HG03135 (cell line): Measurements from ENCODE around the gene NDUFAF8.

Experiments used
- ATAC-seq: cut with Tn5 transposase; IDR thresholded peaks from one replicate; pipeline ENCODE4 v1.9.1; 2021; ENCODE audit warnings: mild to moderate bottlenecking, moderate library complexity; ENCODE audit not compliant: unreplicated experiment

The NDUFAF8 gene

GRCh38 chr17:81200695-81201580 lies 38.2 kb upstream of the NDUFAF8 start:
- ATAC-seq: no peak

GRCh38 chr17:81202318-81202717 lies 36.8 kb upstream of the NDUFAF8 start:
- no peak for ATAC-seq

- no peak for ATAC-seq
These were observed 36.0 kb upstream of the NDUFAF8 start for GRCh38 chr17:81203136-81203535.

GRCh38 chr17:81204578-81204977 lies 34.5 kb upstream of the NDUFAF8 start:
- ATAC-seq: no peak

- no peak for ATAC-seq
These were observed 33.0 kb upstream of the NDUFAF8 start for GRCh38 chr17:81206166-81206565.

- no peak for ATAC-seq
These were observed 32.5 kb upstream of the NDUFAF8 start for GRCh38 chr17:81206657-81207056.

- no peak for ATAC-seq
These were observed 31.2 kb upstream of the NDUFAF8 start for GRCh38 chr17:81207610-81208581.

GRCh38 chr17:81208651-81209050 lies 30.5 kb upstream of the NDUFAF8 start:
- no peak for ATAC-seq

GRCh38 chr17:81209141-81209540 lies 30.0 kb upstream of the NDUFAF8 start:
- ATAC-seq: no peak

- ATAC-seq: no peak
These were observed 28.7 kb upstream of the NDUFAF8 start for GRCh38 chr17:81210466-81210865.

- no peak for ATAC-seq
These were observed 28.2 kb upstream of the NDUFAF8 start for GRCh38 chr17:81210868-81211267.

- no peak for ATAC-seq
These were observed 26.8 kb upstream of the NDUFAF8 start for GRCh38 chr17:81212365-81212764.

GRCh38 chr17:81213978-81214377 lies 25.1 kb upstream of the NDUFAF8 start:
- no peak for ATAC-seq

GRCh38 chr17:81217491-81217890 lies 21.6 kb upstream of the NDUFAF8 start:
- no peak for ATAC-seq

- no peak for ATAC-seq
These were observed 20.7 kb upstream of the NDUFAF8 start for GRCh38 chr17:81218459-81218858.

GRCh38 chr17:81218991-81219390 lies 20.1 kb upstream of the NDUFAF8 start:
- ATAC-seq: no peak

GRCh38 chr17:81219476-81220180 lies 19.5 kb upstream of the NDUFAF8 start:
- ATAC-seq: no peak

- no peak for ATAC-seq
These were observed 17.7 kb upstream of the NDUFAF8 start for GRCh38 chr17:81221371-81221841.

- ATAC-seq: peak; percentile 4
These were observed 17.1 kb upstream of the NDUFAF8 start for GRCh38 chr17:81221842-81222619.

GRCh38 chr17:81222620-81222905 lies 16.6 kb upstream of the NDUFAF8 start:
- no peak for ATAC-seq
